Activated T-cell treated with anti-CD3 and anti-CD28 coated beads for 48 hours (primary cell): Measurements from ENCODE around the gene MDK.

Experiments
- DNase-seq: peaks from one replicate; pipeline ENCODE4 v3.0.0-alpha.2; 2020; ENCODE audit warnings: low read depth

Gene MDK

GRCh38 chr11:46348566-46349401, 32.7 kb upstream of the MDK start:
- no peak for DNase-seq

- DNase-seq: no peak
Measured at GRCh38 chr11:46350695-46351094, 30.8 kb upstream of the MDK start.

- no peak for DNase-seq
Measured at GRCh38 chr11:46351148-46351547, 30.3 kb upstream of the MDK start.

GRCh38 chr11:46351606-46352005, 29.9 kb upstream of the MDK start:
- DNase-seq: no peak

GRCh38 chr11:46352063-46352841, 29.2 kb upstream of the MDK start:
- DNase-seq: peak; percentile 67

GRCh38 chr11:46353698-46354097, 27.8 kb upstream of the MDK start:
- DNase-seq: peak; percentile 53

GRCh38 chr11:46356924-46357482, 24.5 kb upstream of the MDK start:
- no peak for DNase-seq

GRCh38 chr11:46357483-46357936, 24.0 kb upstream of the MDK start:
- no peak for DNase-seq

GRCh38 chr11:46359953-46360352, 21.5 kb upstream of the MDK start:
- no peak for DNase-seq

GRCh38 chr11:46360878-46361277, 20.6 kb upstream of the MDK start:
- no peak for DNase-seq

GRCh38 chr11:46361283-46362155, 19.9 kb upstream of the MDK start:
- DNase-seq: no peak

GRCh38 chr11:46362156-46363030, 19.1 kb upstream of the MDK start:
- DNase-seq: no peak

GRCh38 chr11:46363031-46363407, 18.4 kb upstream of the MDK start:
- DNase-seq: no peak

- DNase-seq: no peak
Measured at GRCh38 chr11:46363455-46364005, 17.9 kb upstream of the MDK start.

GRCh38 chr11:46364056-46364455, 17.4 kb upstream of the MDK start:
- DNase-seq: no peak

GRCh38 chr11:46364791-46365190, 16.7 kb upstream of the MDK start:
- no peak for DNase-seq

- no peak for DNase-seq
Measured at GRCh38 chr11:46366260-46366659, 15.2 kb upstream of the MDK start.

GRCh38 chr11:46366661-46367161, 14.8 kb upstream of the MDK start:
- DNase-seq: no peak

- peak; percentile 72 for DNase-seq
Measured at GRCh38 chr11:46367244-46367915, 14.1 kb upstream of the MDK start.

- no peak for DNase-seq
Measured at GRCh38 chr11:46367916-46368267, 13.6 kb upstream of the MDK start.
